GM12878 (cell line): ENCODE data around the gene SGK2. TPM values are rescaled to one million over a fixed set of nuclear protein-coding genes. Genes with fewer than 3 reads are reported as not detected.

Experiments used
- ATAC-seq: fragments of 200-7000 bp; cut with Tn5 transposase; 3 replicates; pipeline ENCODE4 v1.9.1; 2020; ENCODE audit warnings: mild to moderate bottlenecking, moderate library complexity
- BruUV-seq: library from RNA; stranded (reverse); fragments of 400-500 nt; replicated peaks from 2 replicates; lab custom pipeline; 2021; lab: Mats Ljungman, UMichigan
- CTCF ChIA-PET: fragments of 300-600 bp; sonication (Branson Sonifier 250); formaldehyde crosslinking; extraction: SDS; loops from one replicate; lab custom pipeline; 2021; ENCODE audit warnings: inconsistent platforms; lab: Yijun Ruan, JAX
- POLR2A ChIA-PET: fragments of 350-600 bp; formaldehyde crosslinking; extraction: SDS; loops from one replicate; lab custom pipeline; 2021; ENCODE audit warnings: inconsistent platforms; lab: Charles Lee
- RAD21 ChIA-PET: fragments of 300-600 bp; sonication (Branson Sonifier 250); formaldehyde crosslinking; loops from one replicate; lab custom pipeline; 2023; ENCODE audit warnings: antibody characterized with exemption; ENCODE audit not compliant: unreplicated experiment; lab: Charles Lee
- SMC1A ChIA-PET: fragments of 300-600 bp; sonication (Branson Sonifier 250); formaldehyde crosslinking; loops from one replicate; lab custom pipeline; 2023; ENCODE audit not compliant: unreplicated experiment, uncharacterized antibody; lab: Charles Lee
- DNase-seq: peaks from one replicate; pipeline ENCODE4 v3.0.0-alpha.2; 2011; ENCODE audit warnings: low read depth, low spot score
- FAIRE-seq: peaks from 3 replicates; lab custom pipeline; 2011; peaks lifted over from hg19 to GRCh38; lab: Jason Lieb, UNC
- H2AFZ ChIP-seq: 2 replicates; pipeline ENCODE4 v1.6.0; 2011; ENCODE audit warnings: low read depth, low read length, control low read depth; ENCODE audit not compliant: control insufficient read depth
- H3K27ac ChIP-seq: 2 replicates; pipeline ENCODE4 v1.5.1; 2011; ENCODE audit warnings: control low read depth; ENCODE audit not compliant: control insufficient read depth, insufficient read depth
- H3K27me3 ChIP-seq, 2 experiments: replicated peaks in 1 of 2; 2 replicates each; pipeline versions ENCODE4 v1.6.0 to v1.6.1; 2011; ENCODE audit warnings: low read length in 1 of 2; ENCODE audit not compliant: control insufficient read depth in 2 of 2, insufficient read depth in 2 of 2
- H3K36me3 ChIP-seq, 2 experiments: 2 replicates each; pipeline ENCODE4 v1.5.1; 2011; ENCODE audit warnings: low read length in 1 of 2; ENCODE audit not compliant: control insufficient read depth in 2 of 2, insufficient read depth in 2 of 2
- H3K4me1 ChIP-seq: 2 replicates; pipeline ENCODE4 v1.6.1; 2011; ENCODE audit warnings: mild to moderate bottlenecking, low read length, moderate library complexity, mixed read lengths; ENCODE audit not compliant: control insufficient read depth, insufficient read depth
- H3K4me2 ChIP-seq: 2 replicates; pipeline ENCODE4 v1.6.0; 2011; ENCODE audit warnings: control low read depth; ENCODE audit not compliant: control insufficient read depth, insufficient read depth
- H3K4me3 ChIP-seq: fragments of 200-600 bp; sonication (generic); 2 replicates; pipeline ENCODE4 v1.5.1; 2016
- H3K79me2 ChIP-seq: 2 replicates; pipeline ENCODE4 v1.6.0; 2011; ENCODE audit warnings: low read length; ENCODE audit not compliant: control insufficient read depth, insufficient read depth
- H3K9ac ChIP-seq: 2 replicates; pipeline ENCODE4 v1.8.0; 2011; ENCODE audit warnings: low read length, control low read depth, mixed read lengths; ENCODE audit not compliant: control insufficient read depth, insufficient read depth
- H3K9me3 ChIP-seq: replicated peaks from 3 replicates; pipeline ENCODE4 v1.5.1; 2011; ENCODE audit warnings: mild to moderate bottlenecking, low read length; ENCODE audit not compliant: control insufficient read depth, insufficient read depth
- H4K20me1 ChIP-seq: 2 replicates; pipeline ENCODE4 v1.6.0; 2011; ENCODE audit not compliant: control insufficient read depth, insufficient read depth
- ATF2 ChIP-seq: IDR thresholded peaks from 2 replicates; pipeline ENCODE4 v1.6.1; 2012; ENCODE audit warnings: low read length, inconsistent platforms
- ATF7 ChIP-seq: fragments of 450-650 bp; IDR thresholded peaks from 2 replicates; pipeline ENCODE4 v1.6.1; 2016; ENCODE audit warnings: low read depth, mild to moderate bottlenecking
- CBFB ChIP-seq: IDR thresholded peaks from 2 replicates; pipeline ENCODE4 v1.6.1; 2016; ENCODE audit warnings: antibody characterized with exemption, low read depth
- CHD2 ChIP-seq: IDR thresholded peaks from 2 replicates; pipeline ENCODE4 v1.6.1; 2011; ENCODE audit warnings: low read depth, low read length, improper control_type of control experiment, borderline replicate concordance
- DPF2 ChIP-seq: fragments of 450-650 bp; IDR thresholded peaks from 2 replicates; pipeline ENCODE4 v1.6.1; 2017; ENCODE audit warnings: mild to moderate bottlenecking
- FOS ChIP-seq: IDR thresholded peaks from 3 replicates; pipeline ENCODE4 v1.6.1; 2011; ENCODE audit warnings: borderline replicate concordance; ENCODE audit not compliant: insufficient read length; ENCODE audit errors: extremely low read depth
- HCFC1 ChIP-seq: fragments of 150-350 bp; IDR thresholded peaks from 2 replicates; pipeline ENCODE4 v1.6.1; 2014; ENCODE audit warnings: low read length
- IRF4 ChIP-seq: IDR thresholded peaks from 2 replicates; pipeline ENCODE4 v1.6.1; 2011; ENCODE audit warnings: low read depth, low read length
- KDM1A ChIP-seq: fragments of 200-600 bp; sonication (generic); IDR thresholded peaks from 2 replicates; pipeline ENCODE4 v1.6.1; 2016; ENCODE audit warnings: borderline replicate concordance
- PBX3 ChIP-seq: IDR thresholded peaks from 2 replicates; pipeline ENCODE4 v1.6.1; 2011; ENCODE audit warnings: mild to moderate bottlenecking, low read depth, low read length, moderate library complexity; ENCODE audit not compliant: insufficient replicate concordance
- RELB ChIP-seq: fragments of 450-650 bp; IDR thresholded peaks from 2 replicates; pipeline ENCODE4 v1.6.1; 2017; ENCODE audit warnings: low read depth, mild to moderate bottlenecking, moderate library complexity
- RUNX3 ChIP-seq: IDR thresholded peaks from 2 replicates; pipeline ENCODE4 v1.6.1; 2012; ENCODE audit warnings: low read length, inconsistent platforms
- SREBF1 ChIP-seq: IDR thresholded peaks from 2 replicates; pipeline ENCODE4 v1.6.1; 2012; ENCODE audit warnings: mild to moderate bottlenecking, low read length
- TAF1 ChIP-seq: IDR thresholded peaks from 2 replicates; pipeline ENCODE4 v1.6.1; 2011; ENCODE audit warnings: mild to moderate bottlenecking, low read depth, low read length, borderline replicate concordance
- ZBTB33 ChIP-seq: fragments of 450-650 bp; IDR thresholded peaks from 2 replicates; pipeline ENCODE4 v1.6.1; 2017; ENCODE audit warnings: mild to moderate bottlenecking
- ZNF207 ChIP-seq: fragments of 450-650 bp; IDR thresholded peaks from 2 replicates; pipeline ENCODE4 v1.6.1; 2014; ENCODE audit warnings: antibody characterized with exemption, mild to moderate bottlenecking, borderline replicate concordance
- WGBS: methylation state at CpG from one replicate; pipeline ENCODE4 v1.1.6; 2016; ENCODE audit warnings: low lambda C conversion rate; ENCODE audit not compliant: insufficient replicate concordance, insufficient coverage; ENCODE audit errors: missing lambda C conversion rate; 5-methylcytosine and 5-hydroxymethylcytosine counted together
- in situ Hi-C: fragments of 300-500 bp; cut with MboI; formaldehyde crosslinking; loops from 9 replicates; pipeline ENCODE4 v1.14.3; 2018; ENCODE audit warnings: mixed read lengths
- intact Hi-C: fragments of 100-400 bp; cut with micrococcal nuclease; formaldehyde crosslinking; loops from one replicate; pipeline ENCODE4 v1.14.2; 2022; ENCODE audit not compliant: unreplicated experiment
- polyA plus RNA-seq, 11 experiments: library from polyadenylated mRNA; depleted of rRNA in 4 of 11; unstranded in 6 of 11; stranded (reverse) in 5 of 11; fragments of >200 nt; fragmentation: Nextera tagmentation in 4 of 11; fragmentation: Illumina TruSeq in 1 of 11; extraction: Ambion mirVana in 4 of 11; extraction: Trizol in 1 of 11; gene quantifications; 1 replicate in 1 of 11; 2 replicates in 10 of 11; pipeline versions ENCODE4 v1.2.1 to v1.2.3, GENCODE V29; 2011 to 2016; ENCODE audit warnings: inconsistent platforms in 2 of 11, missing spikeins in 2 of 11, low read depth in 1 of 11
- total RNA-seq, 4 experiments: library from RNA; depleted of rRNA in 3 of 4; stranded (reverse); fragments of >200 nt in 3 of 4; fragmentation: Illumina TruSeq in 1 of 4; extraction: Trizol in 1 of 4; gene quantifications; 2 replicates each; pipeline versions ENCODE4 v1.2.1 to v1.2.3, GENCODE V29; 2013 to 2021

Gene SGK2
- total and polyA plus RNA-seq, 10 of the 15 experiments (the other 5 are each of a cell fraction or from before 2014, with no cell fraction given) = 0.04 to 0.96 (median 0.22) TPM; not detected in 3

GRCh38 chr20:43543138-43543537 lies 15.7 kb upstream of the SGK2 start:
- intact Hi-C loops = no loop called here
- Histone ChIP-seq H3K27ac (no peak overlapping the region), H4K20me1 (no peaks in the 10 kb centered on the region), H3K4me1 (no peaks in the 10 kb centered on the region), H3K36me3 (no peaks in the 10 kb centered on the region; a peak in 1 of 4 replicates), H3K9ac (no peak overlapping the region), H3K27me3 (no peaks in the 10 kb centered on the region; a peak in 1 of 4 replicates), H3K79me2 (no peaks in the 10 kb centered on the region), H2AFZ (no peak overlapping the region), H3K4me2 (no peak overlapping the region), H3K9me3 (no peaks in the 10 kb centered on the region), H3K4me3 (no peak overlapping the region)
- DNase-seq = no peak
- ChIA-PET RAD21 (no interaction called here), POLR2A (no interaction called here), CTCF (interaction anchor here (0.7 kb wide), 1 partner anchor 26 kb away, joined by 5 read pairs; no protein-coding TSS in a partner anchor), SMC1A (interaction anchor here (1.9 kb wide), 1 partner anchor 149 kb away, joined by 5 read pairs; no protein-coding TSS in a partner anchor)
- TF ChIP-seq ZNF207 = no peak
- TF ChIP-seq KDM1A = no peak
- TF ChIP-seq PBX3 = no peak
- TF ChIP-seq TAF1 = no peak
- no peak for TF ChIP-seq CBFB
- no peak for TF ChIP-seq RELB
- no peak for TF ChIP-seq DPF2
- TF ChIP-seq IRF4 = no peak
- no peak for TF ChIP-seq ATF2
- TF ChIP-seq FOS = no peak
- no peak for TF ChIP-seq HCFC1
- TF ChIP-seq SREBF1 = no peak
- TF ChIP-seq ATF7 = no peak
- no peak for TF ChIP-seq RUNX3
- no peak for TF ChIP-seq CHD2
- TF ChIP-seq ZBTB33 = no peak
- FAIRE-seq = no peak
- no TSS peak for BruUV-seq
- no peak for ATAC-seq
- 56% methylated on average over 5 of the region's 5 CpGs for WGBS
- in situ Hi-C loops = no loop called here
